HUDEP-2 (cell line): ENCODE measurements around the gene INCA1.

Experiments used
- DNase-seq, 76 experiments: peaks; one replicate each; lab custom pipeline; 2025; ENCODE audit not compliant: unreplicated experiment in 76 of 76; lab: John Stamatoyannopoulos, UW

Gene INCA1

GRCh38 chr17:4972752-4973151, 24.6 kb downstream of the INCA1 start:
- no peak for DNase-seq

GRCh38 chr17:4972322-4972721, 25.0 kb downstream of the INCA1 start:
- no peak for DNase-seq

GRCh38 chr17:4971826-4972225, 25.5 kb downstream of the INCA1 start:
- DNase-seq = no peak

GRCh38 chr17:4970273-4970672, 27.0 kb downstream of the INCA1 start:
- DNase-seq = no peak

GRCh38 chr17:4969551-4970173, 27.7 kb downstream of the INCA1 start:
- DNase-seq = no peak

- DNase-seq = peak in 5 of 76 experiments; percentile 3 to 32 (median 6)
Observed at GRCh38 chr17:4969047-4969550, 28.2 kb downstream of the INCA1 start.

- peak in 2 of 76 experiments; percentile 18 to 49 for DNase-seq
Observed at GRCh38 chr17:4968486-4969046, 28.8 kb downstream of the INCA1 start.

GRCh38 chr17:4967539-4968485, 29.5 kb downstream of the INCA1 start, which contains the start of gene SPAG7:
SPAG7 (minus strand) TSS chr17:4967817; CDS start chr17:4967804, 13 bp downstream.
- peak in 75 of 76 experiments; percentile 52 to 98 (median 89) for DNase-seq

GRCh38 chr17:4966844-4967538, 30.3 kb downstream of the INCA1 start:
- DNase-seq = peak in 75 of 76 experiments; percentile 74 to 99 (median 97)

GRCh38 chr17:4965311-4965986, 31.9 kb downstream of the INCA1 start:
- no peak for DNase-seq

GRCh38 chr17:4960279-4960922, 36.9 kb downstream of the INCA1 start:
- DNase-seq = no peak

- DNase-seq = no peak
Observed at GRCh38 chr17:4959261-4959965, 37.9 kb downstream of the INCA1 start.

GRCh38 chr17:4958102-4958501, 39.2 kb downstream of the INCA1 start:
- no peak for DNase-seq

GRCh38 chr17:4956493-4957061, 40.7 kb downstream of the INCA1 start:
- DNase-seq = peak in 47 of 76 experiments; percentile 11 to 70 (median 35)

GRCh38 chr17:4955091-4955490, 42.2 kb downstream of the INCA1 start:
- no peak for DNase-seq

GRCh38 chr17:4953451-4953961, 43.8 kb downstream of the INCA1 start:
- no peak for DNase-seq

- DNase-seq = no peak
Observed at GRCh38 chr17:4951486-4951885, 45.8 kb downstream of the INCA1 start.

- peak in 42 of 76 experiments; percentile 7 to 66 (median 32) for DNase-seq
Observed at GRCh38 chr17:4950746-4951204, 46.5 kb downstream of the INCA1 start, which contains the start of gene ENO3. ENO3 (plus strand) TSS chr17:4951119; CDS start chr17:4951830, 711 bp downstream.
